ENCODE results near the gene BMERB1. TPM values are rescaled to one million over a fixed set of nuclear protein-coding genes. Genes with fewer than 3 reads are reported as not detected.

The BMERB1 gene
- total RNA-seq, 1 donor from 2014 or later = 45.4 TPM

- H3K4me1 ChIP-seq = peaks cover 0 to 4% of the 10 kb centered on the region in 2 donors
- DNase-seq (ENCODE audit: low spot score in 2 of 2) = peak in 1 of 2 donors; percentile 70
- intact Hi-C loops (cut with DNase I) = loop anchor here (1.0 kb wide), 1 partner anchor 13 kb away; no protein-coding TSS in a partner anchor
- H3K27me3 ChIP-seq = no peaks in the 10 kb centered on the region
- no peak for TF ChIP-seq CTCF (IDR thresholded peaks at IDR 0.05)
- no peak overlapping the region for H3K4me3 ChIP-seq
- peak overlapping the region; percentile 41 to 42 for H3K27ac ChIP-seq
- no peaks in the 10 kb centered on the region for H3K9me3 ChIP-seq
- H3K36me3 ChIP-seq = peaks cover 0 to 3% of the 10 kb centered on the region in 2 donors
Measured at GRCh38 chr16:15502041-15502725, 67.8 kb downstream of the BMERB1 start.

DNA sequence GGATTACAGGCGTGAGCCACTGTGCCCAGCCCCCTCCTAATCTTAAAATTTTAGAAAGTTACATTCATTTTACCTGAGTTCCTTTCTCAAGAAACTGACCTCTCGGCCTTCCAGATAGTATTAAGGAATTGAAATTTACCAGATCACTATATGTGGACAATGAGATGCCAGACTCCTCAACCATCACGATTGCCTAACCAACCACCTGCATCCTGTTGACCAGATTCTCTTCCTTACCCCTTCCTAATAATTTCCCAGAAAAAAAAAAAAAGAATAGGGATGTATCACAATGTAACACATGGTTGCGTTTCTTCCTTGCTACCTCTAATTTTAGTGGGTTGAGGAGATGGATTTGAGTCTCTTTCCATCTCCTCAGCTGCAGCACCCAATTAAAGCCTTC, 72.1 kb downstream of the BMERB1 start:
- peaks cover 0 to 14% of the 10 kb centered on the region in 2 donors for H3K4me1 ChIP-seq
- H3K4me3 ChIP-seq = no peak overlapping the region
- peaks cover 0 to 3% of the 10 kb centered on the region in 2 donors for H3K36me3 ChIP-seq
- intact Hi-C loops (cut with DNase I) = no loop called here
- H3K9me3 ChIP-seq = no peaks in the 10 kb centered on the region
- no peaks in the 10 kb centered on the region for H3K27me3 ChIP-seq
- peak overlapping the region in 1 of 2 donors; percentile 60 for H3K27ac ChIP-seq
- no peak for DNase-seq (ENCODE audit: low spot score in 2 of 2)
- TF ChIP-seq CTCF (IDR thresholded peaks at IDR 0.05) = no peak

GRCh38 chr16:15507301-15507958, 73.0 kb downstream of the BMERB1 start:
- Histone ChIP-seq H3K4me3 (no peak overlapping the region), H3K36me3 (peaks cover 0 to 3% of the 10 kb centered on the region in 2 donors), H3K4me1 (peaks cover 0 to 14% of the 10 kb centered on the region in 2 donors), H3K9me3 (no peaks in the 10 kb centered on the region), H3K27me3 (no peaks in the 10 kb centered on the region), H3K27ac (peak overlapping the region; percentile 46 to 60)
- intact Hi-C loops (cut with DNase I) = no loop called here
- TF ChIP-seq CTCF (IDR thresholded peaks at IDR 0.05) = no peak
- DNase-seq (ENCODE audit: low spot score in 2 of 2) = peak in 1 of 2 donors; percentile 75

GRCh38 chr16:15507959-15508627, 73.7 kb downstream of the BMERB1 start:
- H3K9me3 ChIP-seq = no peaks in the 10 kb centered on the region
- no peak for TF ChIP-seq CTCF (IDR thresholded peaks at IDR 0.05)
- H3K4me1 ChIP-seq = peaks cover 0 to 12% of the 10 kb centered on the region in 2 donors
- peaks cover 0 to 3% of the 10 kb centered on the region in 2 donors for H3K36me3 ChIP-seq
- intact Hi-C loops (cut with DNase I) = no loop called here
- no peak for DNase-seq (ENCODE audit: low spot score in 2 of 2)
- H3K4me3 ChIP-seq = no peak overlapping the region
- peak overlapping the region; percentile 46 to 60 for H3K27ac ChIP-seq
- no peaks in the 10 kb centered on the region for H3K27me3 ChIP-seq

- Histone ChIP-seq H3K27ac (no peak overlapping the region), H3K36me3 (peaks cover 0 to 3% of the 10 kb centered on the region in 2 donors), H3K4me3 (no peak overlapping the region), H3K9me3 (no peaks in the 10 kb centered on the region), H3K27me3 (no peaks in the 10 kb centered on the region), H3K4me1 (peaks cover 0 to 12% of the 10 kb centered on the region in 2 donors)
- no peak for TF ChIP-seq CTCF (IDR thresholded peaks at IDR 0.05)
- no peak for DNase-seq (ENCODE audit: low spot score in 2 of 2)
- intact Hi-C loops (cut with DNase I) = no loop called here
Measured at GRCh38 chr16:15509051-15509592, 74.7 kb downstream of the BMERB1 start.
